ENCODE results near the gene NEDD4L.
"Not testable (repeated sequence)": the region's sequence is repeated elsewhere in the genome, so short reads cannot be mapped to it uniquely, and the experiment has no call there.

The NEDD4L gene

DNA sequence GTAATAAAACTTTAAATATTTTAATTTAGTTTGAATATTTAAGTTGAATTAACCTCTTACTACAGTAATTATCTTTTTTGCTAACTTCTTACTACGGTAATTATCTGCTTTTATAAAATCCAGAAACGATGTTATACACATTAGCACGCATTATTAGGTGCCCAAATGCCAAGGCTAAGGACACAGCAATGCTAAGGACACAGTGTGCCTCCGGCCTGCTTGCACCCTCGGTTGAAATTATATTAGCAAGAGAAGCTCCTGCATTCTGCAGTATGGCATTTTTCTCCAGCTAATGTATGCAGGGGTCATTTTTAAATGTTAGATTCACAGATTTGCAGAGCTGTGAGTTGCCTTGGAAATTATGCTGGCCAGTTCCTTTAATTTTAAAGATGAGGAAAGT, 220.0 kb downstream of the NEDD4L start:
- no peak overlapping the region for H3K9ac ChIP-seq (ENCODE audit: low read length)
- no peaks in the 10 kb centered on the region for H3K9me3 ChIP-seq (ENCODE audit: control insufficient read depth, low read length)
- H3K4me1 ChIP-seq (ENCODE audit: control insufficient read depth, insufficient read depth, low read length), result peaks cover 63% of the 10 kb centered on the region
- no peaks in the 10 kb centered on the region for H3K27me3 ChIP-seq (ENCODE audit: control insufficient read depth, insufficient read depth, low read length)
- H3K36me3 ChIP-seq (ENCODE audit: control insufficient read depth, insufficient read depth, low read length), result no peaks in the 10 kb centered on the region
- no peak overlapping the region for H3K4me3 ChIP-seq (ENCODE audit: low read length)

DNA sequence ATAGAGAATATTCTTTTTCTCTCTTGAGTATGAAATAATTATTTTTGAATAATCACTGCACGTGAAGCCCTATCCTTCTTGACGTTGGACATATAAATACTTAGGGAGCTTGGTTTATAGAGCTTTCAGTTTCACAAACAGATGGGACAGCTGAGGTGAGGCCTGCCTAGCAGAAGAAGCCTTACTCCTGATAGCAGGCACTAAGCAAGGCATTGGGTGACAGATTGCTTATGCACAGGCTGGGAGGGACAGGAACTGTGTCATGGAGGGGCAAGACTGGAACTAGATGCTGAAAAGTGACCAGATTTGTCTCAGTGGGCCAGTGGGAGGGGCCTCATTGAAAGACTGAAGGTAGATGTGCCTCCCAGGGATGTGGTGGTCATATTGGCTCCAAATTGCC, 220.8 kb downstream of the NEDD4L start:
- Histone ChIP-seq H3K27me3 (ENCODE audit: control insufficient read depth, insufficient read depth, low read length) (no peaks in the 10 kb centered on the region), H3K4me3 (ENCODE audit: low read length) (no peak overlapping the region), H3K9ac (ENCODE audit: low read length) (peak overlapping the region; percentile 7), H3K9me3 (ENCODE audit: control insufficient read depth, low read length) (no peaks in the 10 kb centered on the region), H3K36me3 (ENCODE audit: control insufficient read depth, insufficient read depth, low read length) (no peaks in the 10 kb centered on the region), H3K4me1 (ENCODE audit: control insufficient read depth, insufficient read depth, low read length) (peaks cover 63% of the 10 kb centered on the region)

DNA sequence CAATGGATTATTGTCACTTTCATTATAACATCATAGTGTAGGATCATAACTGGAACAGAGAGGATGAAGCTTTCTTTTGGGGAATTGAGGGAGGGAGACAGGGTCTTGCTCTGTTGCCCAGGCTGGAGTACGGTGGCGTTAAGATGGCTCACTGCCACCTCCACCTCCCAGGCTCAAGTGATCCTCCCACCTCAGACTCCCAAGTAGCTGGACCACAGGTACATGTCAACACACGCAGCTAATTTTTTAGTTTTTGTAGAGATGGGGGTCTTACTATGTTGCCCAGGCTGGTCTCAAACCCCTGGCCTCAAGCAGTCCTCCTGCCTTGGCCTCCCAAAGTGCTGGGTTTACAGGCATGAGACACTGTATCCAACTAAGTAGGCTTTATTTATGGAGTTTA, 221.5 kb downstream of the NEDD4L start:
- not testable (repeated sequence) for H3K27me3 ChIP-seq (ENCODE audit: control insufficient read depth, insufficient read depth, low read length); H3K9ac ChIP-seq (ENCODE audit: low read length); H3K4me3 ChIP-seq (ENCODE audit: low read length); H3K9me3 ChIP-seq (ENCODE audit: control insufficient read depth, low read length); H3K36me3 ChIP-seq (ENCODE audit: control insufficient read depth, insufficient read depth, low read length)
- H3K4me1 ChIP-seq (ENCODE audit: control insufficient read depth, insufficient read depth, low read length), result peaks cover 63% of the 10 kb centered on the region

DNA sequence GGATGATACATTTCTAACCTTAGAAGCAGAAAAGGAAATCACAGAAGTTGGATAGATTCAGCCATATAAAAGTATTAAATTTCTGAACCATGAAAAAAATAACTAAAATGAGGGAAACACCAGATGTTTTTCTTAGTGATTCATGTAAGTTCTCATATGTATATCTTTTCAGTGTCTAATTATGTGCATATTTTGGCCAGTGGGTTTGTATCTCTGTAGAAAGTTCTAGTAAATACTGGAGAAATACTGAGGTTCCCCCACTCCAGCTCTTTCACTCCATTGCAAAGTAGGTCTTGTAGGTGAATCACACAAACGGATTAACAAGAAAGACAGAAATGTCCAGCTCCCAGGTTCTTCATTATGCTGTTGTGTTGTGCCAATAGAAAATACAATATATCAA, 222.3 kb downstream of the NEDD4L start:
- Histone ChIP-seq H3K27me3 (ENCODE audit: control insufficient read depth, insufficient read depth, low read length) (no peaks in the 10 kb centered on the region), H3K9ac (ENCODE audit: low read length) (no peak overlapping the region), H3K4me1 (ENCODE audit: control insufficient read depth, insufficient read depth, low read length) (peaks cover 65% of the 10 kb centered on the region)

DNA sequence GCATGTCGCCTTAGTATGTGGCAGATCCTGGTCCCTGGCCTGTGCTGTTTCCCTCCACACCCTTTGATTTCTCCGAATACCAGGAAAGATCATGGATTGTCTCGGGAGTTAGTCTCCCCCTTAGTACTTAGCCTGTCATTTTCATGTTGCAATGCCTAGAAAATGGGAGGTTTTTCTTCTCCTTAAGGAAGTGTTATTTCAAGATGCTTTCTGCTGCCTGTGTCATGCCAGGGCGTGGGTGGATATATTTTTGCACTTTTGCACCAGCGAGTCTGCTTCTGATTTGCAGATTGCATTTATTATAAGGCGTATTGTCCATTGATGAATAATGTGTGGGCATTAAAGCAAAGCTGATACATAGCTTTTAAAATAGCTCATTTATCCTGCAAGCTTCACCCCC, 223.5 kb downstream of the NEDD4L start:
- Histone ChIP-seq H3K9me3 (ENCODE audit: control insufficient read depth, low read length) (no peaks in the 10 kb centered on the region), H3K4me3 (ENCODE audit: low read length) (no peak overlapping the region), H3K9ac (ENCODE audit: low read length) (no peak overlapping the region), H3K27me3 (ENCODE audit: control insufficient read depth, insufficient read depth, low read length) (no peaks in the 10 kb centered on the region), H3K4me1 (ENCODE audit: control insufficient read depth, insufficient read depth, low read length) (peaks cover 62% of the 10 kb centered on the region), H3K36me3 (ENCODE audit: control insufficient read depth, insufficient read depth, low read length) (no peaks in the 10 kb centered on the region)

More for the DNA sequence above, 222.3 kb downstream of the NEDD4L start:
- Histone ChIP-seq H3K36me3 (ENCODE audit: control insufficient read depth, insufficient read depth, low read length) (no peaks in the 10 kb centered on the region), H3K9me3 (ENCODE audit: control insufficient read depth, low read length) (no peaks in the 10 kb centered on the region), H3K4me3 (ENCODE audit: low read length) (no peak overlapping the region)

DNA sequence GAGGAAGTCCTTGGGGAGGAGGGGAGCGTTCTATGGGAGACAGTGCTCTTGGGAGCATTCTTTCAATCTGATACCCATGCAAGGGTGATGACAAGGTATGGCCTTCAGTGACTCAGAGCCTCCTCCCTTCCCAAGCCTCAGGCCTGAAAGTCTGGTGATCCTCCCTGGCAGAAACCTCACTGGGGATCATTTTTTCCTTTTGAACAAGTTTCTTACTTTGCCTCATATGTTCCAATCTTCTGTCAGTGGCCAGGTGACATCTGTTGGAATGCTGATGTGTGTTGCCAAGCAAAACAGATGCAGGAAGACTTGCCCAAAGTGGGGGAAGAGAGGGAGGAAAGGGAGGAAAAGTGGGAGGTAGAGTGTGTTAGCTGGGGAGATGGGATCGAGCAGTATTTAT, 224.8 kb downstream of the NEDD4L start:
- Histone ChIP-seq H3K9me3 (ENCODE audit: control insufficient read depth, low read length) (no peaks in the 10 kb centered on the region), H3K36me3 (ENCODE audit: control insufficient read depth, insufficient read depth, low read length) (no peaks in the 10 kb centered on the region), H3K27me3 (ENCODE audit: control insufficient read depth, insufficient read depth, low read length) (no peaks in the 10 kb centered on the region), H3K4me3 (ENCODE audit: low read length) (no peak overlapping the region), H3K4me1 (ENCODE audit: control insufficient read depth, insufficient read depth, low read length) (peaks cover 68% of the 10 kb centered on the region), H3K9ac (ENCODE audit: low read length) (no peak overlapping the region)

DNA sequence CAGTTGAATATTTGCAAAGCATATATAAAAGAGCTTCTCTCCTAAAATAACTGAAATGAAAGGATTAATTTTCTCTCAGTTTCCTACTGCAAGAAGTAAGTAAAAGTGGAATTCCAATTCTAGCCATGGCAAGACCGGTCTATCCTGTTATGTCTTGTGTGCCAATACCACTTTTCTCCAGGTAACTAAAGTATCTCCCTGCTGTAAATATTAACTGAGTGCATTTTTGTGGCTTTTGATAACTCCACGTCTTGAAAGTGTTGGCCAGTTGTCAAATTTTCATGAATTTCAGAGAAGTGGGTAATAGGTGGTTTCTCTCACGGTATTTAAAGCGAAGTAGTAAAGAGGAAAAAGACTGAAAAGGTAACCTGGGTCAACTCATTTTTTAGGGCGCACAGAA, 225.9 kb downstream of the NEDD4L start:
- no peaks in the 10 kb centered on the region for H3K36me3 ChIP-seq (ENCODE audit: control insufficient read depth, insufficient read depth, low read length)
- H3K9ac ChIP-seq (ENCODE audit: low read length), result peak overlapping the region; percentile 19
- H3K27me3 ChIP-seq (ENCODE audit: control insufficient read depth, insufficient read depth, low read length), result no peaks in the 10 kb centered on the region
- H3K4me3 ChIP-seq (ENCODE audit: low read length), result no peak overlapping the region
- peaks cover 59% of the 10 kb centered on the region for H3K4me1 ChIP-seq (ENCODE audit: control insufficient read depth, insufficient read depth, low read length)
- no peaks in the 10 kb centered on the region for H3K9me3 ChIP-seq (ENCODE audit: control insufficient read depth, low read length)

DNA sequence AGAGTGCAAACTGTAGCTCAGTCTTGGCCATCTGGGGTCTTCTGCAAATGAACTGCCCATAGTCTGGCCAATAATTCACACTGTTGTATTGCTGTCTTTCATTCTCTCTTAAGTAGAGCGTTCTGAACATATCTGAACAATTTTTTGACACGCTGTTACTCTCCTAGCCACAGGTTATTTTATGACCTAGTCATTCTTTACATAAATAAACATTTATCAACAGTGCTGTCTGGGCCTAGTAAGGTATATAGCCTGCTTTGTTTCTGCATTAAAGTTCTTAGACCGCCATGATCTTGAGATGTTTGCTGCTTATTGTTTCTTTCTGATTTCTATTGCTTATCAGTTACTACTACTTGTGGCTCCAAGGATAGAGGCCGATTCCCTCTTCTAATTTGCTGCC, 226.4 kb downstream of the NEDD4L start:
- Histone ChIP-seq H3K4me3 (ENCODE audit: low read length) (no peak overlapping the region), H3K4me1 (ENCODE audit: control insufficient read depth, insufficient read depth, low read length) (peaks cover 55% of the 10 kb centered on the region), H3K27me3 (ENCODE audit: control insufficient read depth, insufficient read depth, low read length) (no peaks in the 10 kb centered on the region), H3K9ac (ENCODE audit: low read length) (no peak overlapping the region), H3K9me3 (ENCODE audit: control insufficient read depth, low read length) (no peaks in the 10 kb centered on the region), H3K36me3 (ENCODE audit: control insufficient read depth, insufficient read depth, low read length) (no peaks in the 10 kb centered on the region)

DNA sequence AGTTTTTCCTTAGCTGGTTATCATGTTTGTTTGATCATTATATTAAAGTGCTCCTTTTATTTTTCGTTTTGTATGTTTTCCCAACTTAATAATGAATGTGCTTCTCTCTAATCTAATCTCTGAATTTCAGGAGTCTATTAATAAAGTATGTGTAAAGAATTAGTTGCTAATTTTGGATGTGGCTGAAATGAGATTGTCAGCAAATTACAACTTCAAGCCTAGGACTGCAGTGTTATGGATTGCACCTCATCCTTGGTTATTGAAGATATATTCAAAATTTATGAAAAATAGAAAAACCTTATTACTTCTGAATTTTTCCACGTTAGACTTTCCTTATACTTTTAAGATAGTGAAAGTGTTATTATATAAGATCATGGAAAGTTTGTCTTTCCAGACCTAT, 227.7 kb downstream of the NEDD4L start:
- peaks cover 58% of the 10 kb centered on the region for H3K4me1 ChIP-seq (ENCODE audit: control insufficient read depth, insufficient read depth, low read length)
- H3K4me3 ChIP-seq (ENCODE audit: low read length), result no peak overlapping the region
- no peaks in the 10 kb centered on the region for H3K27me3 ChIP-seq (ENCODE audit: control insufficient read depth, insufficient read depth, low read length)
- no peaks in the 10 kb centered on the region for H3K36me3 ChIP-seq (ENCODE audit: control insufficient read depth, insufficient read depth, low read length)
- H3K9me3 ChIP-seq (ENCODE audit: control insufficient read depth, low read length), result no peaks in the 10 kb centered on the region
- peak overlapping the region; percentile 28 for H3K9ac ChIP-seq (ENCODE audit: low read length)

DNA sequence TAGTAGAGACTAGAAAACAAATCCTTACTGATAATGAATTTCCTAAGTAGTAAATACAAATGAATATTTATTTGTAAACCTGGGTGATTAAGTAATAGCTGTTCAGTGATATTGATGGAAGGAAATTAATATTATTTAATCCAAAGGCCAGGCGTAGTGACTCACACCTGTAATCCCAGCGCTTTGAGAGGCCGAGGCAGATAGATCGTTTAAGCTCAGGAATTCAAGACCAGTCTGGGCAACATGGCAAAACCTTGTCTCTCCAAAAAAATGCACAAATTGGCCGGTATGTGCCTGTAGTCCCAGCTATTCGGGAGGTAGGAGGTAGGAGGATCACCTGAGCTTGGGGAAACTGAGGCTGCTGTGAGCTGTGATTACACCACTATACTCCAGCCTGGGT, 228.2 kb downstream of the NEDD4L start:
- Histone ChIP-seq H3K27me3 (ENCODE audit: control insufficient read depth, insufficient read depth, low read length) (no peaks in the 10 kb centered on the region), H3K4me1 (ENCODE audit: control insufficient read depth, insufficient read depth, low read length) (peaks cover 62% of the 10 kb centered on the region), H3K36me3 (ENCODE audit: control insufficient read depth, insufficient read depth, low read length) (no peaks in the 10 kb centered on the region), H3K4me3 (ENCODE audit: low read length) (no peak overlapping the region), H3K9me3 (ENCODE audit: control insufficient read depth, low read length) (no peaks in the 10 kb centered on the region), H3K9ac (ENCODE audit: low read length) (no peak overlapping the region)

DNA sequence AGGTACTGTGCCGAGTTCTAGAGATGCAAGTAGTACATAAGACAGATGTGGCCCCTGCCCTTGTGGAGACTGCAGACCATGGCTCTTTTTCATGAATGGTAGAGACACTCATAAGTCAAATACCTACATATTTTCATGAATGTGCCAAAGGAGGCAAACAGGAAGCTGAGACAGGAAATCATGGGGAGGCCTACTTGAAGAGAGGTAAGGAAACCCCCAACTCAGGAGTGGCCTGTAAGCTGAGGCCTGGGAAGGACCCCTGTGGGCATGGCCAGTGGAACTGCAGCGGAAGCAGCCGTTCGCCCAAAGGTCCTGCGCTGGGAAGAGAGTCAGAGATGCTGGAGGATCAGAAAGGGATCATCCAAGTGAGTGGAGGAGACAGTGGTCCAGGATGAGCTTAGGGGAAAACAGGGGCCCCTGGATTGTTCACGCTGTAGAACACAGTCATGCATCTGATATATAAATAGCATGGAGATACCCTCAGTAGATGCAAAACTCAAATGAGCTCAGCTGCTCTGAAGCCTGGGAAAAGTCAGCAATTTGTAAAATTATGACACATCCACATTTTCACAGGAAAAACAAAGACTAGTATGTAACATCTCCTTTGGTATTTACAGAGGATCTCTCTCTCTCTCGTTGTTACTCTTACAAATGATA, 228.9 kb downstream of the NEDD4L start:
- H3K4me3 ChIP-seq (ENCODE audit: low read length), result no peak overlapping the region
- H3K4me1 ChIP-seq (ENCODE audit: control insufficient read depth, insufficient read depth, low read length), result peaks cover 58% of the 10 kb centered on the region
- no peaks in the 10 kb centered on the region for H3K9me3 ChIP-seq (ENCODE audit: control insufficient read depth, low read length)
- H3K36me3 ChIP-seq (ENCODE audit: control insufficient read depth, insufficient read depth, low read length), result no peaks in the 10 kb centered on the region
- no peak overlapping the region for H3K9ac ChIP-seq (ENCODE audit: low read length)
- H3K27me3 ChIP-seq (ENCODE audit: control insufficient read depth, insufficient read depth, low read length), result no peaks in the 10 kb centered on the region

DNA sequence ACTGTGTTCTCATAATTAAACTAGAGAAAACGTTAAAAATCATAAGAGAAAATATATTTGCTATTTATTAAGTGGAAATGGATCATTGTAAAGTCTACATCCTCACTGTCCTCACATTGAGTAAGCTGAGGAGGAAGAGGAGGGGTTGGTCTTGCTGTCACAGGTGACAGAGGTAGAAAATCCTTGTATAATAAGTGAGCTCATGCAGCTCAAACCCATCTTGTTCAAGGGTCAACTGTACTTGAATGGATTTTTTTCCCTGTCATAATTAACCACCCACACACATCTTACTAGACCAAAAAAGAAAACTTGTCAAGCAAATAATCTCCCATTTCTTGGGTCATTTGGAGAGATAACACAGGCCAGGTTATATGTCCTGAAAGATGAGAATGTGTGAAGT, 231.2 kb downstream of the NEDD4L start:
- H3K4me3 ChIP-seq (ENCODE audit: low read length), result no peak overlapping the region
- no peaks in the 10 kb centered on the region for H3K9me3 ChIP-seq (ENCODE audit: control insufficient read depth, low read length)

More for the DNA sequence above, 231.2 kb downstream of the NEDD4L start:
- Histone ChIP-seq H3K36me3 (ENCODE audit: control insufficient read depth, insufficient read depth, low read length) (no peaks in the 10 kb centered on the region), H3K4me1 (ENCODE audit: control insufficient read depth, insufficient read depth, low read length) (peaks cover 49% of the 10 kb centered on the region), H3K27me3 (ENCODE audit: control insufficient read depth, insufficient read depth, low read length) (no peaks in the 10 kb centered on the region), H3K9ac (ENCODE audit: low read length) (no peak overlapping the region)
